ENCODE measurements around the gene CARD11.

CARD11 gene

GRCh38 chr7:2884161-2884560 is 159.5 kb downstream of the CARD11 start:
- no peak for TF ChIP-seq CTCF (IDR thresholded peaks at IDR 0.05; ENCODE audit: insufficient read depth, missing control alignments)
- FAIRE-seq (no peak), DNase-seq (ENCODE audit: insufficient read length, low spot score) (no peak)

- TF ChIP-seq CTCF (IDR thresholded peaks at IDR 0.05; ENCODE audit: insufficient read depth, missing control alignments), result no peak
- DNase-seq (ENCODE audit: insufficient read length, low spot score) (no peak), FAIRE-seq (no peak)
Measured at GRCh38 chr7:2883101-2883500, 160.6 kb downstream of the CARD11 start.

- no peak for TF ChIP-seq CTCF (IDR thresholded peaks at IDR 0.05; ENCODE audit: insufficient read depth, missing control alignments)
- DNase-seq (ENCODE audit: insufficient read length, low spot score) (no peak), FAIRE-seq (no peak)
Measured at GRCh38 chr7:2882111-2882510, 161.6 kb downstream of the CARD11 start.

GRCh38 chr7:2880874-2881533 is 162.7 kb downstream of the CARD11 start:
- DNase-seq (ENCODE audit: insufficient read length, low spot score) (no peak), FAIRE-seq (no peak)
- no peak for TF ChIP-seq CTCF (IDR thresholded peaks at IDR 0.05; ENCODE audit: insufficient read depth, missing control alignments)

GRCh38 chr7:2880051-2880450 is 163.6 kb downstream of the CARD11 start:
- FAIRE-seq (no peak), DNase-seq (ENCODE audit: insufficient read length, low spot score) (no peak)
- TF ChIP-seq CTCF (IDR thresholded peaks at IDR 0.05; ENCODE audit: insufficient read depth, missing control alignments), result no peak

DNA sequence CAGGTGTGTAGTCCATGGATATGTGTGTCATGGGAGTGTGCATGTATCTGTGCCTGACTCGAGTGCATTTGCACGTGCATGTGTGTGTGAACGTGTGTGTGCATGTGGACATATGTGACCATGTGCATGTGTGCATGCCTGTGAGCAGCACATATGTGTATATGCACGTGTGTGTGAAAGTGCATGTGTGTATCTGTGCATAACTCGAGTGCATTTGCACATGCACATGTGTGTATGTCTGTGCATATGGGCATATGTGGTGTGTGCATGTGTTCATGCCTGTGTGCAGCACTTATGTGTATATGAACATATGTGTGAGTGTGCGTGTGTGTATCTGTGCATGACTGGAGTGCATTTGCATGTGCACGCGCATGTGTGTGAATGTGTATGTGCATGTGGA is 164.3 kb downstream of the CARD11 start:
- no peak for FAIRE-seq

More for the DNA sequence above, 164.3 kb downstream of the CARD11 start:
- no peak for TF ChIP-seq CTCF (IDR thresholded peaks at IDR 0.05; ENCODE audit: insufficient read depth, missing control alignments)
- no peak for DNase-seq (ENCODE audit: insufficient read length, low spot score)
